ENCODE measurements around the gene SEMA3B. TPM values are rescaled to one million over a fixed set of nuclear protein-coding genes. Genes with fewer than 3 reads are reported as not detected.

The SEMA3B gene
- total and polyA plus RNA-seq, 2 experiments from 2014 or later: 2.4 to 3.3 TPM

DNA sequence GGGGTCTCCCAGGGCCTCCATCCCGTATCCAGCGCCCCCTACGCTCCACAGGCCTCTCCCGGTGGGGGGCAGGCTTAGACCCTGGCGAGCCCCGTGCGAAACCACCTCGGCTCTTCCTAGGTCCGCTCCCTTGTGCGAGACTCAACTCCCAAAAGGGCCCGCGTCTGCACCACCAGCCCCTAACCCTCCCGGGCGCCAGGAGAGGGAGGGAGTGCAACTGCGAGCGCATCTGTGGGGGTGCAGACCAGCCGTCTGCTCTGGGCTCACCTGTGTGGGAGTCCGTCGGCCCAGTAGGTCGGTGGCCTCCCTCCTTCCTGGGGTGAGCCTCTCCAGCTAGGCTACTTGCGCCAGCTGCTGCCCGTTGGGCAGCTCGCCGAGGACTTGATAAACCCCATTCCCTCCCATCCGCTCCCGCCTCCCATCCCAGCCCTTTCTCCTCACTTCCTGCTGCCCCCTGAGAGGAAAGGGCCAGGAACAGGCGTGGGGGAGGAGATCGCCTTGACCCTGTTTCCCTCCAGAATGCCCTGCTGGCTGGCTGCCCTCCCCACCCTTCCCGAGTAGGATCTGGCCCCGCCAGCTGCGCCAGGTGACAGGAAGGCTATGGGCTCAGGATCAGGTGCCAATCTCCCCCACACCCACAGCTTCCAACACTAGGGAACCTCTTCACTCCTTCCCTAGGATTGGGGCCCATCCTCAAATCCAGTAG is 53.6 kb downstream of the SEMA3B start, which contains the start of gene HYAL2:
Gene HYAL2, minus strand, starts transcription at position 360 of the 706 bp plus-strand sequence. CDS start 2,256 bp downstream, outside the sequence.
- DNase-seq (ENCODE audit: low spot score) (peak; percentile 77), ATAC-seq (peak; percentile 35)
- Histone ChIP-seq H3K27me3 (ENCODE audit: insufficient read depth) (no peaks in the 10 kb centered on the region), H3K4me3 (peak within 1 kb of the TSS; percentile 97), H3K27ac (ENCODE audit: low read depth) (peak within 1 kb of the TSS; percentile 100), H3K79me2 (replicated peaks; ENCODE audit: insufficient read depth) (peaks cover 35% of the 10 kb centered on the region), H3K9me2 (ENCODE audit: insufficient read depth) (no peaks in the 10 kb centered on the region), H3K36me3 (ENCODE audit: insufficient read depth) (peaks cover 8% of the 10 kb centered on the region), H2AFZ (peak within 1 kb of the TSS; percentile 93), H3K4me2 (peak within 1 kb of the TSS; percentile 99), H3F3A (replicated peaks; ENCODE audit: low read depth) (peaks cover 23% of the 10 kb centered on the region; the same call in 1 of the 2 replicates), H3K4me1 (ENCODE audit: insufficient read depth) (peaks cover 21% of the 10 kb centered on the region), H4K20me1 (replicated peaks; ENCODE audit: insufficient read depth) (peaks cover 11% of the 10 kb centered on the region; the same call in 1 of the 2 replicates)
- Mint-ChIP-seq H3K27ac (peak within 1 kb of the TSS; percentile 99), H3K9me3 (no peaks in the 10 kb centered on the region), H3K4me3 (peak within 1 kb of the TSS; percentile 86), H3K36me3 (ENCODE audit: low read depth) (peaks cover 42% of the 10 kb centered on the region), H3K4me1 (peaks cover 47% of the 10 kb centered on the region), H3K27me3 (ENCODE audit: insufficient read depth, low read depth, poor library complexity) (peaks cover 11% of the 10 kb centered on the region)
- TF ChIP-seq, protein P1, sequence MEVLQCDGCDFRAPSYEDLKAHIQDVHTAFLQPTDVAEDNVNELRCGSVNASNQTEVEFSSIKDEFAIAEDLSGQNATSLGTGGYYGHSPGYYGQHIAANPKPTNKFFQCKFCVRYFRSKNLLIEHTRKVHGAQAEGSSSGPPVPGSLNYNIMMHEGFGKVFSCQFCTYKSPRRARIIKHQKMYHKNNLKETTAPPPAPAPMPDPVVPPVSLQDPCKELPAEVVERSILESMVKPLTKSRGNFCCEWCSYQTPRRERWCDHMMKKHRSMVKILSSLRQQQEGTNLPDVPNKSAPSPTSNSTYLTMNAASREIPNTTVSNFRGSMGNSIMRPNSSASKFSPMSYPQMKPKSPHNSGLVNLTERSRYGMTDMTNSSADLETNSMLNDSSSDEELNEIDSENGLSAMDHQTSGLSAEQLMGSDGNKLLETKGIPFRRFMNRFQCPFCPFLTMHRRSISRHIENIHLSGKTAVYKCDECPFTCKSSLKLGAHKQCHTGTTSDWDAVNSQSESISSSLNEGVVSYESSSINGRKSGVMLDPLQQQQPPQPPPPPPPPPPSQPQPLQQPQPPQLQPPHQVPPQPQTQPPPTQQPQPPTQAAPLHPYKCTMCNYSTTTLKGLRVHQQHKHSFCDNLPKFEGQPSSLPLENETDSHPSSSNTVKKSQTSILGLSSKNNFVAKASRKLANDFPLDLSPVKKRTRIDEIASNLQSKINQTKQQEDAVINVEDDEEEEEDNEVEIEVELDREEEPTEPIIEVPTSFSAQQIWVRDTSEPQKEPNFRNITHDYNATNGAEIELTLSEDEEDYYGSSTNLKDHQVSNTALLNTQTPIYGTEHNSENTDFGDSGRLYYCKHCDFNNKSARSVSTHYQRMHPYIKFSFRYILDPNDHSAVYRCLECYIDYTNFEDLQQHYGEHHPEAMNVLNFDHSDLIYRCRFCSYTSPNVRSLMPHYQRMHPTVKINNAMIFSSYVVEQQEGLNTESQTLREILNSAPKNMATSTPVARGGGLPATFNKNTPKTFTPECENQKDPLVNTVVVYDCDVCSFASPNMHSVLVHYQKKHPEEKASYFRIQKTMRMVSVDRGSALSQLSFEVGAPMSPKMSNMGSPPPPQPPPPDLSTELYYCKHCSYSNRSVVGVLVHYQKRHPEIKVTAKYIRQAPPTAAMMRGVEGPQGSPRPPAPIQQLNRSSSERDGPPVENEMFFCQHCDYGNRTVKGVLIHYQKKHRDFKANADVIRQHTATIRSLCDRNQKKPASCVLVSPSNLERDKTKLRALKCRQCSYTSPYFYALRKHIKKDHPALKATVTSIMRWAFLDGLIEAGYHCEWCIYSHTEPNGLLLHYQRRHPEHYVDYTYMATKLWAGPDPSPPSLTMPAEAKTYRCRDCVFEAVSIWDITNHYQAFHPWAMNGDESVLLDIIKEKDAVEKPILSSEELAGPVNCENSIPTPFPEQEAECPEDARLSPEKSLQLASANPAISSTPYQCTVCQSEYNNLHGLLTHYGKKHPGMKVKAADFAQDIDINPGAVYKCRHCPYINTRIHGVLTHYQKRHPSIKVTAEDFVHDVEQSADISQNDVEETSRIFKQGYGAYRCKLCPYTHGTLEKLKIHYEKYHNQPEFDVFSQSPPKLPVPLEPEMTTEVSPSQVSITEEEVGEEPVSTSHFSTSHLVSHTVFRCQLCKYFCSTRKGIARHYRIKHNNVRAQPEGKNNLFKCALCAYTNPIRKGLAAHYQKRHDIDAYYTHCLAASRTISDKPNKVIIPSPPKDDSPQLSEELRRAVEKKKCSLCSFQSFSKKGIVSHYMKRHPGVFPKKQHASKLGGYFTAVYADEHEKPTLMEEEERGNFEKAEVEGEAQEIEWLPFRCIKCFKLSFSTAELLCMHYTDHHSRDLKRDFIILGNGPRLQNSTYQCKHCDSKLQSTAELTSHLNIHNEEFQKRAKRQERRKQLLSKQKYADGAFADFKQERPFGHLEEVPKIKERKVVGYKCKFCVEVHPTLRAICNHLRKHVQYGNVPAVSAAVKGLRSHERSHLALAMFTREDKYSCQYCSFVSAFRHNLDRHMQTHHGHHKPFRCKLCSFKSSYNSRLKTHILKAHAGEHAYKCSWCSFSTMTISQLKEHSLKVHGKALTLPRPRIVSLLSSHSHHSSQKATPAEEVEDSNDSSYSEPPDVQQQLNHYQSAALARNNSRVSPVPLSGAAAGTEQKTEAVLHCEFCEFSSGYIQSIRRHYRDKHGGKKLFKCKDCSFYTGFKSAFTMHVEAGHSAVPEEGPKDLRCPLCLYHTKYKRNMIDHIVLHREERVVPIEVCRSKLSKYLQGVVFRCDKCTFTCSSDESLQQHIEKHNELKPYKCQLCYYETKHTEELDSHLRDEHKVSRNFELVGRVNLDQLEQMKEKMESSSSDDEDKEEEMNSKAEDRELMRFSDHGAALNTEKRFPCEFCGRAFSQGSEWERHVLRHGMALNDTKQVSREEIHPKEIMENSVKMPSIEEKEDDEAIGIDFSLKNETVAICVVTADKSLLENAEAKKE (CRISPR knock-in tag; IDR thresholded peaks at IDR 0.05): no peak
- peak; percentile 50 for TF ChIP-seq POLR2AphosphoS5 (IDR thresholded peaks at IDR 0.05; ENCODE audit: low read depth)
- no peak for TF ChIP-seq EZH2 (IDR thresholded peaks at IDR 0.05; ENCODE audit: low read depth, unreplicated experiment)
- no peak for TF ChIP-seq JUNB (IDR thresholded peaks at IDR 0.05; ENCODE audit: unreplicated experiment)
- no peak for TF ChIP-seq ZNF114 (CRISPR knock-in tag; IDR thresholded peaks at IDR 0.05)
- TF ChIP-seq, protein P2, sequence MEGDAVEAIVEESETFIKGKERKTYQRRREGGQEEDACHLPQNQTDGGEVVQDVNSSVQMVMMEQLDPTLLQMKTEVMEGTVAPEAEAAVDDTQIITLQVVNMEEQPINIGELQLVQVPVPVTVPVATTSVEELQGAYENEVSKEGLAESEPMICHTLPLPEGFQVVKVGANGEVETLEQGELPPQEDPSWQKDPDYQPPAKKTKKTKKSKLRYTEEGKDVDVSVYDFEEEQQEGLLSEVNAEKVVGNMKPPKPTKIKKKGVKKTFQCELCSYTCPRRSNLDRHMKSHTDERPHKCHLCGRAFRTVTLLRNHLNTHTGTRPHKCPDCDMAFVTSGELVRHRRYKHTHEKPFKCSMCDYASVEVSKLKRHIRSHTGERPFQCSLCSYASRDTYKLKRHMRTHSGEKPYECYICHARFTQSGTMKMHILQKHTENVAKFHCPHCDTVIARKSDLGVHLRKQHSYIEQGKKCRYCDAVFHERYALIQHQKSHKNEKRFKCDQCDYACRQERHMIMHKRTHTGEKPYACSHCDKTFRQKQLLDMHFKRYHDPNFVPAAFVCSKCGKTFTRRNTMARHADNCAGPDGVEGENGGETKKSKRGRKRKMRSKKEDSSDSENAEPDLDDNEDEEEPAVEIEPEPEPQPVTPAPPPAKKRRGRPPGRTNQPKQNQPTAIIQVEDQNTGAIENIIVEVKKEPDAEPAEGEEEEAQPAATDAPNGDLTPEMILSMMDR (conservative IDR thresholded peaks at IDR 0.05; ENCODE audit: low read depth in 2 of 2): 0 out of 4 replicates have a peak, but pooled peaks of 1 of the 2 experiments have one; percentile 3
- TF ChIP-seq ZNF331 (CRISPR knock-in tag; IDR thresholded peaks at IDR 0.05; ENCODE audit: low read depth): no peak
- TF ChIP-seq, protein P3, sequence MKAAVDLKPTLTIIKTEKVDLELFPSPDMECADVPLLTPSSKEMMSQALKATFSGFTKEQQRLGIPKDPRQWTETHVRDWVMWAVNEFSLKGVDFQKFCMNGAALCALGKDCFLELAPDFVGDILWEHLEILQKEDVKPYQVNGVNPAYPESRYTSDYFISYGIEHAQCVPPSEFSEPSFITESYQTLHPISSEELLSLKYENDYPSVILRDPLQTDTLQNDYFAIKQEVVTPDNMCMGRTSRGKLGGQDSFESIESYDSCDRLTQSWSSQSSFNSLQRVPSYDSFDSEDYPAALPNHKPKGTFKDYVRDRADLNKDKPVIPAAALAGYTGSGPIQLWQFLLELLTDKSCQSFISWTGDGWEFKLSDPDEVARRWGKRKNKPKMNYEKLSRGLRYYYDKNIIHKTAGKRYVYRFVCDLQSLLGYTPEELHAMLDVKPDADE (IDR thresholded peaks at IDR 0.05): no peak; the same call in 1 of the 2 replicates
- TF ChIP-seq STAT1 (IDR thresholded peaks at IDR 0.05; ENCODE audit: unreplicated experiment): no peak
- no peak for TF ChIP-seq CREB1 (CRISPR knock-in tag; IDR thresholded peaks at IDR 0.05; ENCODE audit: low read depth)
- no peak for TF ChIP-seq NANOG (IDR thresholded peaks at IDR 0.05; ENCODE audit: borderline replicate concordance)
- no peak for TF ChIP-seq EZH2phosphoT487 (IDR thresholded peaks at IDR 0.05; ENCODE audit: unreplicated experiment)
